Colonic mucosa (tissue), 4 donors: ENCODE data around the gene PMPCA. TPM values are rescaled to one million over a fixed set of nuclear protein-coding genes. Genes with fewer than 3 reads are reported as not detected.

ENCODE experiments used
- DNase-seq: peaks from one replicate; pipeline ENCODE4 v3.0.0-alpha.2; 2020
- H3K27ac ChIP-seq: fragments of 200-600 bp; one replicate; pipeline ENCODE4 v1.8.0; 2021
- H3K27me3 ChIP-seq: fragments of 200-600 bp; one replicate; pipeline ENCODE4 v1.8.0; 2021
- H3K36me3 ChIP-seq: fragments of 200-600 bp; one replicate; pipeline ENCODE4 v1.8.0; 2021
- H3K4me1 ChIP-seq: fragments of 200-600 bp; one replicate; pipeline ENCODE4 v1.8.0; 2021; ENCODE audit warnings: mild to moderate bottlenecking
- H3K4me3 ChIP-seq: fragments of 200-600 bp; one replicate; pipeline ENCODE4 v1.8.0; 2021
- H3K9ac ChIP-seq, 2 donors: one replicate each; pipeline ENCODE4 v1.7.0; 2013; ENCODE audit warnings: control low read depth in 2 of 2, low read depth in 2 of 2, low read length in 2 of 2
- H3K9me3 ChIP-seq: fragments of 200-600 bp; one replicate; pipeline ENCODE4 v1.8.0; 2021
- CTCF ChIP-seq: fragments of 200-600 bp; IDR thresholded peaks from one replicate; pipeline ENCODE4 v1.8.0; 2022; ENCODE audit warnings: antibody characterized with exemption, mild to moderate bottlenecking
- intact Hi-C: fragments of 100-400 bp; cut with DNase I; formaldehyde crosslinking; loops from one replicate; pipeline ENCODE4 v1.14.1; 2022
- total RNA-seq, 2 donors: library from RNA; stranded (reverse); fragmentation: NEBNext Ultra II Directional in 1 of 2; extraction: Animal tissue kit (Norgen Biotek cat#: 25700) in 1 of 2; gene quantifications; one replicate each; pipeline ENCODE4 v1.2.1, GENCODE V29; 2021
- donor health status: healthy.
- donor health status: DM: no; HTN: no; CAD: no.
- donor health status: DM: no; HTN: no; CAD: no.

PMPCA gene
- total RNA-seq, 2 donors from 2014 or later = 56.1 to 60.9 TPM

DNA sequence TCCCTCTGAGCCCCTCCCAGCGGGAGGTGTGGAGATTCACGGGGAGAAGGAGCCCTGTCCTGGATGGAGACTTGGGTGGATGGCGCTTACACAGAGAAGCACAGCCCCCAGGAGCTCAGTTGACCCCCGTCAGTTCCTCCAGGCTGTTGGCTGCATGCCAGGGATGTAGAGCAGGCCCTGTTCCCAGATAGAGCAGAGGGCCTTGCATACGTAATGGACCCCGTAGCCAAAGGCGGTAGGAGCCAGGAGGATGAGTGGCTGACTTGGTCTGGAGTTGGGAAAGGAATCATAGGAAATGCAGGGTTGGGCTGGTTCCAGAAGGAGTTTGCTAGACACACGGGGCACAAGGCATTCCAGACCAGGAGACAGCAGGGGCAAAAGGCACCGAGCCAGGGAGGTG, 2.5 kb downstream of the PMPCA start:
- no peak for TF ChIP-seq CTCF
- H3K36me3 ChIP-seq = peaks cover 12% of the 10 kb centered on the region
- no peaks in the 10 kb centered on the region for H3K27me3 ChIP-seq
- no peak overlapping the region for H3K27ac ChIP-seq
- no peak overlapping the region for H3K4me3 ChIP-seq
- peaks cover 16% of the 10 kb centered on the region for H3K4me1 ChIP-seq
- no peak overlapping the region for H3K9ac ChIP-seq
- intact Hi-C loops = loop anchor here (5.0 kb wide), 1 partner anchor 69 kb away; the partner anchor contains the start of gene SEC16A
- H3K9me3 ChIP-seq = no peaks in the 10 kb centered on the region
- no peak for DNase-seq

DNA sequence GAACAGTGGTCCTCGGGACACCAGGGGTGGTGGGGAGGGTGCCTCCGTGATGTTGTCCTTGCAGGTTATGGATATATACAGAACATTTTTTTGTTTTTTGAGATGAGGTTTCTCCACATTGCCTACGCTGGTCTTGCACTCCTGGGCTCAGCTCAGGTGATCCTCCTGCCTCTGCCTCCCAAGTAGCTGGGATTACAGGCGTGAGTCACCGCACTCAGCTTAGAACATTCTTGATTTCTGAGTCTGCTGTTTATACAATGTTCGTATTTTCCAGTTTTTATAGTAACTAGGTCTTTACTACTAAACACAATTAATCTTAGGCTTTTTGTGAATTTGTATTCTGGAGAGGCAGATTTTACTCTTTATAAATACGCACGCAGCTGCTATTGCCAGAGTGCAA, 6.0 kb downstream of the PMPCA start:
- H3K36me3 ChIP-seq = peaks cover 25% of the 10 kb centered on the region

DNA sequence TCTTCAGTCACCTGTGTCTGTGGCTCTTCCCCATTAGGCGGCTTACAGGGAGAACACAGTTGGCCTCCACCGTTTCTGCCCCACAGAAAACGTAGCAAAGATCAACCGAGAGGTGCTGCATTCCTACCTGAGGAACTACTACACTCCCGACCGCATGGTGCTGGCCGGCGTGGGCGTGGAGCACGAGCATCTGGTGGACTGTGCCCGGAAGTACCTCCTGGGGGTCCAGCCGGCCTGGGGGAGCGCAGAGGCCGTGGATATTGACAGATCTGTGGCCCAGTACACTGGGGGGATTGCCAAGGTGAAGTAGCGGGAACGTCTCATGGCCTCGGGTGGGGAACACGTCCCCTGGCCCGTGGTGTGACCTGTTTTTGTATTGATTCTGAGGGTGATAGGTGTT, 6.5 kb downstream of the PMPCA start:
- peaks cover 25% of the 10 kb centered on the region for H3K36me3 ChIP-seq
- no peak overlapping the region for H3K27ac ChIP-seq
- no peak overlapping the region for H3K9ac ChIP-seq
- no peaks in the 10 kb centered on the region for H3K27me3 ChIP-seq
- TF ChIP-seq CTCF = no peak
- no peaks in the 10 kb centered on the region for H3K9me3 ChIP-seq
- H3K4me3 ChIP-seq = no peak overlapping the region
- no peak for DNase-seq
- intact Hi-C loops = no loop called here
- H3K4me1 ChIP-seq = peaks cover under 1% of the 10 kb centered on the region

More for the DNA sequence above, 6.0 kb downstream of the PMPCA start:
- Histone ChIP-seq H3K27me3 (no peaks in the 10 kb centered on the region), H3K4me3 (no peak overlapping the region), H3K9me3 (no peaks in the 10 kb centered on the region), H3K27ac (no peak overlapping the region), H3K4me1 (peaks cover 6% of the 10 kb centered on the region), H3K9ac (no peak overlapping the region)
- intact Hi-C loops = no loop called here
- no peak for DNase-seq
- no peak for TF ChIP-seq CTCF

- no peak for TF ChIP-seq CTCF
- H3K27me3 ChIP-seq = no peaks in the 10 kb centered on the region
- H3K9me3 ChIP-seq = no peaks in the 10 kb centered on the region
- intact Hi-C loops = no loop called here
- no peak for DNase-seq
- H3K27ac ChIP-seq = no peak overlapping the region
- H3K4me3 ChIP-seq = no peak overlapping the region
- no peak overlapping the region for H3K9ac ChIP-seq
- H3K4me1 ChIP-seq = no peaks in the 10 kb centered on the region
- peaks cover 18% of the 10 kb centered on the region for H3K36me3 ChIP-seq
These were observed 8.0 kb downstream of the PMPCA start for GRCh38 chr9:136418182-136419091.

- Histone ChIP-seq H3K36me3 (peaks cover 15% of the 10 kb centered on the region), H3K4me3 (no peak overlapping the region), H3K27ac (no peak overlapping the region), H3K9ac (no peak overlapping the region), H3K27me3 (no peaks in the 10 kb centered on the region), H3K4me1 (no peaks in the 10 kb centered on the region), H3K9me3 (no peaks in the 10 kb centered on the region)
- intact Hi-C loops = no loop called here
- DNase-seq = no peak
- no peak for TF ChIP-seq CTCF
These were observed 8.6 kb downstream of the PMPCA start for GRCh38 chr9:136419092-136419420.
